GM04504 (cell line): Measurements from ENCODE around the gene MAD1L1.

Source experiments
- DNase-seq: peaks from one replicate; pipeline ENCODE4 v3.0.0-alpha.2; 2012; ENCODE audit warnings: low read depth

MAD1L1 gene

DNA sequence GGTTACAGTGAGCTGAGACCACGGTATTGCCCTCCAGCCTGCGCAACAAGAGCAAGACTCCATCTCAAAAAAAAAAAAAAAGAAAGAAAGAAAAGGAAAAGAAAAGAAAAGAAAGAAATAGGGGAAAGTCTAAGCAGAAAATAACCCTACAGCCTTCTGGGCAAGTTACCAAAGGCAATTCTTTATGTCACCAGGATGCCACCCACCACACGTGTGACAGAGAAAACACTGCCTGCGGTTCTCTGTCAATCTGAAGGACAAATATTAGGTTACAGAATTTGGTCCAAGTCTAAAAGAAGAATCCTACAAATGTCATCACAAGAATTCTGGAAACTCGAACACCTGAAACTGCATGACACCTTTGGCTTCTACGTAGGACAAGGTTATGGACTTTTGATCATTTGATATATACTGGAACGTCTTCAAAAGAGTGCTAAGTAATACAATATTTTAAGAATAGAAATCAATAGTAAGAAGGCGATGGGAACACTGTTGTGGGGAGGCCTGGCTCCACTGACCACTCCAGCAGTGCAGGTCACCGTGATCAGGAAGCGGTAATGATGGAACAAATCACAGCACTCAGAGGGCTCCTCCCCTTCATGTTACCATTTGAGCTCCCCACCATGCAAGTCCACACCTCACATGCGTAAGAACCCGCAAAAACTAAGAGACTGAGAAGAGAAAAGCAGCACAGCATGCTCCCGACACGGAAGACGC lies 75.8 kb downstream of the MAD1L1 start:
- no peak for DNase-seq

- no peak for DNase-seq
These were observed 77.9 kb downstream of the MAD1L1 start for GRCh38 chr7:2154831-2155230.

- DNase-seq = no peak
These were observed 78.6 kb downstream of the MAD1L1 start for GRCh38 chr7:2154121-2154520.

GRCh38 chr7:2152646-2153045 lies 80.1 kb downstream of the MAD1L1 start:
- no peak for DNase-seq

DNA sequence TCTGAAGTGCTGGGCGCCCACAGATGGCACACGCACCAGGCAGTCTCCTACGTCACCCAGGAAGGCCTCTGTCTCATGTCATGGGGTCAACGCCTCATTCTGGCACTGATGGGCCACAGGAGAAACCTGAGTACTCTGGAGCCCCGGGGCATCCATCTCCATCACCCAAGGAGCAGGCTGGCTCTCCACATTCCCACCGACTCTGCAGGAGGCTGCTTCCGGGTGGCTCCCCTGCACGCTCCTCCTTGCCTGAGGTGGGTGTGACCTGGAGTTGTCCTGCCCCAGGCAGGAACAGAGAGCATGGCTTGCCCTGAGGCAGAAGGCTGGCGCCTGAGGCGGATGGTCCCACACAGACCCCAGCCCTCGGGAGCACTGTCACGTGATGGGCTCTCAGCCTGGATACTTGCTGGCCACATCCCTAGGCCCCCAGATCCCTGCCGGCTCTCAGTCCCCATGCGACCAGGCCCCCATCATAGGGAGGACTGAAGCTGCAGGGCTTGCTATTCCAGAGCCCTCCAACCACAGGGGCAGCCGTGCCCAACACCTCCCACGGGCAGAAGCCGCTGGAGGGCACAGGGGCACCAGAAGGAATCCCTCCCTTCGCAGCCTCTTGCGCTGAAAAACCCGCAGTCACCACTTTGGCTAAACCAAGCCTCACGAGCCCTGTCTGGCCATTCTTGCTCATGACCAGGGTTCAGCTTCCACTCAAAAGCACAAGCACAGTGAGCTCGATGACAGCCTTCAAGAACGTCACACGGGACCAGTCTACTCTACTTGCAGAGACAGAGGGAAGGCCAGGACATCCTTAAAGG lies 80.7 kb downstream of the MAD1L1 start:
- DNase-seq = no peak

DNA sequence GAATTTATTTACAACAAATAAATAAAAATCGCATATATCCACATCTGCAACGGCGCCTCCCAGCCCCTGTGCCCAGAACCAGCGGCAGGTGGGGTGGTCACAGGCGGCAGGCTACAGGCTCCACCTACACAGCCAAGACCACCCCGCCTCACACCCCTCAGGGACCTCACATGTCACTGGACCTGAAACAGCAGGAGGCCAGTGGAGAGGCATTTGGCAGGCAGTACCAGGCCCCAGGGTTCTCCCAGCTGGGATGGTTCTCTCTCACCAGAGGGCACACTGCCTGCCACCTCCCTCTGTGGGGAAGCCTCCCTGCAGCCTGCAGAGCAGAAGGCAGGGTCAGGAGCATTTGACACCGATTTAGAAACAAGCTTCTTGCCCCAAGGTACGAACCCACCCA lies 81.5 kb downstream of the MAD1L1 start:
- no peak for DNase-seq

DNA sequence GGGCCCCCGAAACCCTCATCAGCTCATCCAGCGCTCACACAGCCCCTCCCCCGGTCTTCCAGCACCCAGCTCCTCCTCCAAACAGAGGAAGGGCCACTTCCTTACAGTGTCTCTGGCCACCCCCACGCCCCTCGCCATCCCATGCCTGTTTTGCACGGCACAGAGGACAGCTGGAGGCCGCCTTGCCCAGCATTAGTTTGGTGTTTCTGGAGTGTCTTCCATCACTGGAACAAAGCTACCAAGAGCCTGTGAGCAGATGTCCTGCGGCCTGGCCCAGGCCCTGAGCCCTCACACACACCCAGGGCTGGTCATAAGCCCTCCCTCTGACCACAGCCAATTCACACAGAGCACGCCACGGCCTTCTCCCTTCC lies 82.3 kb downstream of the MAD1L1 start:
- no peak for DNase-seq

DNA sequence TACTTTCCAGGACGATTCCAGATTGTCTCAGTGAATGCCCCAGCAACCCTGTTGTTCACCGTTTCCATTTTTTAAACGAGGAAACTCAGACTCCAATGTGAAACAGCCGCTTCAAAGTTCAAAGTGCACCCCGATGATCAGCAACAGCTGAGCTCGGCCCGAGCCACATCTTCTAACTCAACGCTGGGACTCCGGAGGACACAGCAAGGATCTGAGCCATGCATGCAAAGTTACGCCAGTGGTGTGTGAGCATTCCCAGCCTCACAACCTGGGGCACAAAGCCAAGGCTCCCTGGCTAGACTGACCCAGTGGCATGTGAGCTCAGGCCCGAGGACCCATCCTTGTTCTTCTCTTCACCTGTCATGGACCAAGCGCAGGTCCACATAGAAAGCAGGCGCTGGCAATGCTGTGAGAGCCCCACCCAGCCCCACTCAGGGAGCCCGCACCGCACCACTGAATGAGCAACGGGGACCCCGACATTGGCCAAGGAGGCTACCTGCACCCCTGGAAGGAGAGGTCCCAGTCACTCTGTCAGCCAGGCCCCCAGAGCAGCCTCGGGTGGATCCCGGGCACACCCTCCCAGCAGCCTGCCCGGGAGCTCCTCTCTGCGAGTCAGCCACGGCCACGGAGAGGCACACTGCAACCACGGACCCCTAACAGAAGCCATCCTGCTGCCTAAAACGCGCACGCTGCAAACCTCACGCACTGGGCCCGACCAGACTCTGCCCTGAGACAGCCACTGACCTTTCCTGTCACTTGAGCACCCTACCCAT lies 82.9 kb downstream of the MAD1L1 start:
- no peak for DNase-seq

DNA sequence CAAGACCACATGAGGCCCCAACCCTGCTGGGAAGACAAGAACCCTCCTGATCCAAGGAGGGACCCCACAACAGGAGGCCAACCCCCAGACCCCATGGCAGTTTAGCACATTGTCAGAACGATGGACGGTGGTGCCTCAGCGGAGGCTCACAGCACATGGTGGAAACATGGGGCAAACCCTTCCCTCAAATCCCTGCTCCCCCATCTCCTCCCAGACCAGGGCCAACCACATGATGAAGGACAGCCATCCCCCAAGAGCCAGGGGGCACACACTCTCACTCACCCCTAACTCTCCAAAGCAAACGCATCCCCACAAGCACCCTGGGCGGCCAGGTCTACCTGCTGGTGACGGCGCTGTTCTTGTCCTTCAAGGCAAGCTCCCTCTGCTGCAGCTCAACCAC lies 83.9 kb downstream of the MAD1L1 start:
- no peak for DNase-seq

GRCh38 chr7:2148189-2148588 lies 84.6 kb downstream of the MAD1L1 start:
- no peak for DNase-seq

- DNase-seq = no peak
These were observed 85.9 kb downstream of the MAD1L1 start for GRCh38 chr7:2146676-2147472.

GRCh38 chr7:2145835-2146580 lies 86.7 kb downstream of the MAD1L1 start:
- DNase-seq = no peak

- no peak for DNase-seq
These were observed 87.8 kb downstream of the MAD1L1 start for GRCh38 chr7:2144926-2145325.

GRCh38 chr7:2143981-2144595 lies 88.7 kb downstream of the MAD1L1 start:
- DNase-seq = no peak

GRCh38 chr7:2143450-2143849 lies 89.3 kb downstream of the MAD1L1 start:
- no peak for DNase-seq

DNA sequence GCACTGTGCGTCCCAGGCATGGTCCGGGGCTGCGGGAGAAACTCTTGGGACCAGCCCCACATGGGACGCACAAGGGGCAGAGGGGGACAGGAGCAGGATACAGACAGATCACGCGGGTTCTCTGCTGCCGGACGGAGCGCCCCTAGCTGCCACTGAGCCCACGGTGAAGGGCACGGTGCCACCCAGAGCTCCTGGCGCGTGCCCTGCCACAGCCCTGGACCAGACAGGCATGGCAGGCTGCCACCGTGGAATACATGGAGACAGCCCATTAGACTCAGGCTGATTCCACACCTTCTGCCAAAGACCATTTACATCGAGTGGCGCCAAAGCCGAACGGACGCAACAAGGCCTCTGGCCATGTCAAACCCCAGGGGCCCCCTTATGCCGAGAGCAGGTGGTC lies 90.4 kb downstream of the MAD1L1 start:
- no peak for DNase-seq

GRCh38 chr7:2141651-2142050 lies 91.1 kb downstream of the MAD1L1 start:
- DNase-seq = no peak

- DNase-seq = no peak
These were observed 91.7 kb downstream of the MAD1L1 start for GRCh38 chr7:2141021-2141410.

DNA sequence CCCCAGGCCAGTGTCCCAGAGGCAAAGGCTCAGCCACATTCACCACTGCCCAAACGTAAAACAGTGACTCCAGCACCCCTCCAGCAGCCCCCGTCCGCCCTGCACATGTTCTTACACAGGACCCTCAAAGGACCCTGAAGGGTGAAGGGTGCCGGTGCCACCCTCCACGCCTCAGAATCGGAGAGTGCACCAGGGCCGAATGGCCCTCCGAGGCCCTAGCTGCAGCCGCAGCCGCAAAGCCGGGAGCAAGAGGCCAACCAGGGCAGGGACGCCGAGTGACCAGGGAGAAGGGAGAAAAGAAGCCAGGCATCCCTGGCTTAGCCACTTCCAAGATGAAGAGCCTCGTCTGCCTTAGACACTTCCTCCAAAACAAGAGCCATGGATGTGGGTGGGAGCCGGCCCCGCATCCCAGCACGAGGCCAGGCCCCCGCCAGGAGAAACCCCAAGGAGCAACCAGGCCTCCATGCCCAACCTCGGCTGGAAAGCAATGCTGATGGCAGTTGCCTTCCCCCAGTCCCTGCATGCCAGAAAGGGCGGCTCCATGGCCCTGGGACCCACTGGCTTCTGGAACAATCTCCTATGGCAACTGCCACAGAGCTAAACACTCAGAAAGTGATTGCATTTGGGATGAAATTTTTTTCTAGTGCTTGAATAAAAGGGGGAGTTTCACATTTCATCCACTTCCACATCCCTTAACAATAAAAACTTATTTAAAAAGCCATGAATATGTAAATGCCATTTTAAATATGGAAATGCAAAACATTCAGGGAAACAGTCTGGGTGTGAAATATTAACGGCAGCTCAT lies 92.3 kb downstream of the MAD1L1 start:
- no peak for DNase-seq
